Measurements from ENCODE around the gene BEAN1. TPM values are rescaled to one million over a fixed set of nuclear protein-coding genes. Genes with fewer than 3 reads are reported as not detected.

Gene BEAN1
- polyA plus RNA-seq, 1 of the 3 experiments (the other 2 are of a cell fraction), result 0.07 TPM

GRCh38 chr16:66473654-66474519 lies 46.8 kb downstream of the BEAN1 start:
- Histone ChIP-seq H3K4me3 (ENCODE audit: low read depth in 2 of 2, low read length in 1 of 2) (no peak overlapping the region), H3K27me3 (ENCODE audit: insufficient read depth) (no peaks in the 10 kb centered on the region), H3K4me1 (ENCODE audit: control insufficient read depth in 1 of 2, insufficient read depth in 2 of 2, low read depth in 1 of 2, low read length in 1 of 2) (peaks cover 0 to 2% of the 10 kb centered on the region in 2 experiments; a peak in 1 of 4 replicates), H3K9me3 (no peaks in the 10 kb centered on the region), H3F3A (replicated peaks; ENCODE audit: insufficient read depth) (no peaks in the 10 kb centered on the region), H3K36me3 (replicated peaks in 1 of 2; ENCODE audit: control insufficient read depth in 1 of 2, insufficient read depth in 2 of 2, low read length in 1 of 2) (no peaks in the 10 kb centered on the region), H3K9ac (no peak overlapping the region), H3K27ac (ENCODE audit: low read depth in 2 of 2, low read length in 1 of 2) (no peak overlapping the region), H3K9me2 (no peaks in the 10 kb centered on the region), H4K20me1 (ENCODE audit: insufficient read depth) (no peaks in the 10 kb centered on the region), H2AFZ (ENCODE audit: low read depth) (no peak overlapping the region), H3K79me2 (ENCODE audit: insufficient read depth) (no peaks in the 10 kb centered on the region), H3K4me2 (no peak overlapping the region)
- TF ChIP-seq SMC3 (IDR thresholded peaks at IDR 0.05; ENCODE audit: low read depth, low read length) (no peak), TCF12 (IDR thresholded peaks at IDR 0.05) (no peak), RAD21 (IDR thresholded peaks at IDR 0.05; ENCODE audit: low read length) (no peak), POLR2AphosphoS5 (IDR thresholded peaks at IDR 0.05; ENCODE audit: low read depth, low read length) (no peak), NRF1 (IDR thresholded peaks at IDR 0.05; ENCODE audit: low read depth, low read length) (no peak), FOXM1 (IDR thresholded peaks at IDR 0.05; ENCODE audit: low read depth) (no peak), GABPA (IDR thresholded peaks at IDR 0.05; ENCODE audit: low read depth) (no peak), MXI1 (IDR thresholded peaks at IDR 0.05; ENCODE audit: low read depth, low read length) (no peak), NFIC (IDR thresholded peaks at IDR 0.05; ENCODE audit: borderline replicate concordance) (no peak), MEF2A (IDR thresholded peaks at IDR 0.05; ENCODE audit: borderline replicate concordance, low read depth) (no peak), RXRA (IDR thresholded peaks at IDR 0.05; ENCODE audit: borderline replicate concordance, low read depth) (no peak), GATA2 (CRISPR knock-in tag; IDR thresholded peaks at IDR 0.05) (no peak), FOXJ3 (CRISPR knock-in tag; IDR thresholded peaks at IDR 0.05) (no peak)
- TF ChIP-seq, protein P1, sequence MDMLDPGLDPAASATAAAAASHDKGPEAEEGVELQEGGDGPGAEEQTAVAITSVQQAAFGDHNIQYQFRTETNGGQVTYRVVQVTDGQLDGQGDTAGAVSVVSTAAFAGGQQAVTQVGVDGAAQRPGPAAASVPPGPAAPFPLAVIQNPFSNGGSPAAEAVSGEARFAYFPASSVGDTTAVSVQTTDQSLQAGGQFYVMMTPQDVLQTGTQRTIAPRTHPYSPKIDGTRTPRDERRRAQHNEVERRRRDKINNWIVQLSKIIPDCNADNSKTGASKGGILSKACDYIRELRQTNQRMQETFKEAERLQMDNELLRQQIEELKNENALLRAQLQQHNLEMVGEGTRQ (IDR thresholded peaks at IDR 0.05; ENCODE audit: borderline replicate concordance, low read depth, low read length), result no peak
- TF ChIP-seq, protein P2, sequence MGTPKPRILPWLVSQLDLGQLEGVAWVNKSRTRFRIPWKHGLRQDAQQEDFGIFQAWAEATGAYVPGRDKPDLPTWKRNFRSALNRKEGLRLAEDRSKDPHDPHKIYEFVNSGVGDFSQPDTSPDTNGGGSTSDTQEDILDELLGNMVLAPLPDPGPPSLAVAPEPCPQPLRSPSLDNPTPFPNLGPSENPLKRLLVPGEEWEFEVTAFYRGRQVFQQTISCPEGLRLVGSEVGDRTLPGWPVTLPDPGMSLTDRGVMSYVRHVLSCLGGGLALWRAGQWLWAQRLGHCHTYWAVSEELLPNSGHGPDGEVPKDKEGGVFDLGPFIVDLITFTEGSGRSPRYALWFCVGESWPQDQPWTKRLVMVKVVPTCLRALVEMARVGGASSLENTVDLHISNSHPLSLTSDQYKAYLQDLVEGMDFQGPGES (IDR thresholded peaks at IDR 0.05; ENCODE audit: low read depth, low read length), result no peak
- TF ChIP-seq, protein P3, sequence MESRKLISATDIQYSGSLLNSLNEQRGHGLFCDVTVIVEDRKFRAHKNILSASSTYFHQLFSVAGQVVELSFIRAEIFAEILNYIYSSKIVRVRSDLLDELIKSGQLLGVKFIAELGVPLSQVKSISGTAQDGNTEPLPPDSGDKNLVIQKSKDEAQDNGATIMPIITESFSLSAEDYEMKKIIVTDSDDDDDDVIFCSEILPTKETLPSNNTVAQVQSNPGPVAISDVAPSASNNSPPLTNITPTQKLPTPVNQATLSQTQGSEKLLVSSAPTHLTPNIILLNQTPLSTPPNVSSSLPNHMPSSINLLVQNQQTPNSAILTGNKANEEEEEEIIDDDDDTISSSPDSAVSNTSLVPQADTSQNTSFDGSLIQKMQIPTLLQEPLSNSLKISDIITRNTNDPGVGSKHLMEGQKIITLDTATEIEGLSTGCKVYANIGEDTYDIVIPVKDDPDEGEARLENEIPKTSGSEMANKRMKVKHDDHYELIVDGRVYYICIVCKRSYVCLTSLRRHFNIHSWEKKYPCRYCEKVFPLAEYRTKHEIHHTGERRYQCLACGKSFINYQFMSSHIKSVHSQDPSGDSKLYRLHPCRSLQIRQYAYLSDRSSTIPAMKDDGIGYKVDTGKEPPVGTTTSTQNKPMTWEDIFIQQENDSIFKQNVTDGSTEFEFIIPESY (IDR thresholded peaks at IDR 0.05; ENCODE audit: borderline replicate concordance, low read depth), result no peak
- no peak for DNase-seq
- ChIA-PET CTCF (interaction anchor here (0.9 to 22.3 kb wide), 5 partner anchors 9 to 71 kb away, joined by 3 to 299 read pairs (median 4); no protein-coding TSS in a partner anchor), POLR2A (no interaction called here)
- WGBS (ENCODE audit: low lambda C conversion rate), result 67% methylated on average over 4 of the region's 4 CpGs

Data from SK-N-SH (cell line).